MCF 10A (cell line): ENCODE results near the gene SMIM36. TPM values are rescaled to one million over a fixed set of nuclear protein-coding genes. Genes with fewer than 3 reads are reported as not detected.
"Not testable (repeated sequence)": the region's sequence is repeated elsewhere in the genome, so short reads cannot be mapped to it uniquely, and the experiment has no call there.

Experiments
- BruUV-seq: library from RNA; stranded (reverse); fragments of 400-500 nt; replicated peaks from 2 replicates; lab custom pipeline; 2021; lab: Mats Ljungman, UMichigan
- CTCF ChIA-PET: fragments of 300-600 bp; sonication (Branson Sonifier 250); formaldehyde crosslinking; extraction: SDS; loops from one replicate; lab custom pipeline; 2021; ENCODE audit warnings: antibody characterized with exemption, inconsistent platforms; lab: Yijun Ruan, JAX
- POLR2A ChIA-PET: fragments of 300-600, 350-650 bp; sonication (Branson Sonifier 250); formaldehyde crosslinking; extraction: SDS; loops from one replicate; lab custom pipeline; 2020; ENCODE audit warnings: antibody characterized with exemption, inconsistent platforms; lab: Yijun Ruan, JAX
- DNase-seq: peaks from one replicate; pipeline ENCODE4 v3.0.0-alpha.2; 2018; ENCODE audit not compliant: unreplicated experiment
- H3K27ac Mint-ChIP-seq: one replicate; pipeline ENCODE4 v1.8.0; 2022; ENCODE audit warnings: mild to moderate bottlenecking, low read depth, mixed read lengths; ENCODE audit not compliant: unreplicated experiment
- H3K27me3 Mint-ChIP-seq: one replicate; pipeline ENCODE4 v1.8.0; 2022; ENCODE audit warnings: mixed read lengths; ENCODE audit not compliant: insufficient read depth, unreplicated experiment
- H3K36me3 Mint-ChIP-seq: one replicate; pipeline ENCODE4 v1.8.0; 2022; ENCODE audit warnings: mild to moderate bottlenecking, moderate library complexity, mixed read lengths; ENCODE audit not compliant: insufficient read depth, unreplicated experiment
- H3K4me1 Mint-ChIP-seq: one replicate; pipeline ENCODE4 v1.8.0; 2022; ENCODE audit warnings: mixed read lengths; ENCODE audit not compliant: insufficient read depth, unreplicated experiment
- H3K4me3 Mint-ChIP-seq: one replicate; pipeline ENCODE4 v1.8.0; 2022; ENCODE audit warnings: mild to moderate bottlenecking, moderate library complexity, mixed read lengths; ENCODE audit not compliant: unreplicated experiment
- H3K9me3 Mint-ChIP-seq: one replicate; pipeline ENCODE4 v1.8.0; 2022; ENCODE audit warnings: mixed read lengths; ENCODE audit not compliant: unreplicated experiment
- intact Hi-C: fragments of 100-400 bp; cut with micrococcal nuclease; formaldehyde crosslinking; loops from 2 replicates; pipeline ENCODE4 v1.14.1; 2022
- total RNA-seq: library from RNA; stranded (reverse); gene quantifications from 2 replicates; pipeline ENCODE4 v1.2.3, GENCODE V29; 2022
- TF ChIP-seq, protein P1 (sequence below): fragments of 200-600 bp; IDR thresholded peaks from one replicate; pipeline ENCODE4 v1.8.0; 2022; ENCODE audit warnings: antibody characterized with exemption, mild to moderate bottlenecking; ENCODE audit not compliant: unreplicated experiment

The SMIM36 gene
- total RNA-seq, 1 experiment from 2014 or later, result not detected

GRCh38 chr17:55432358-55433028 is 78.8 kb downstream of the SMIM36 start:
- H3K27me3 Mint-ChIP-seq, result no peaks in the 10 kb centered on the region
- no peaks in the 10 kb centered on the region for H3K9me3 Mint-ChIP-seq
- DNase-seq, result no peak

GRCh38 chr17:55431914-55432313 is 79.3 kb downstream of the SMIM36 start:
- CTCF ChIA-PET, result interaction anchor here (0.6 to 1.3 kb wide), 2 partner anchors 81 to 1370 kb away, joined by 3 to 4 read pairs; no protein-coding TSS in a partner anchor
- not testable (repeated sequence) for H3K27me3 Mint-ChIP-seq, H3K36me3 Mint-ChIP-seq, H3K9me3 Mint-ChIP-seq, H3K4me3 Mint-ChIP-seq, DNase-seq, BruUV-seq, H3K27ac Mint-ChIP-seq
- H3K4me1 Mint-ChIP-seq, result peaks cover 45% of the 10 kb centered on the region
- intact Hi-C loops, result loop anchor here (5.0 kb wide), 1 partner anchor 80 kb away; the partner anchor contains the start of gene SMIM36
- POLR2A ChIA-PET, result interaction anchor here (1.1 to 2.6 kb wide), 4 partner anchors 10 to 23 kb away, joined by 3 to 41 read pairs (median 6); partner anchors contain the start of gene MMD

More at GRCh38 chr17:55432358-55433028, 78.8 kb downstream of the SMIM36 start:
- ChIA-PET CTCF (interaction anchor here (1.3 to 2.4 kb wide), 3 partner anchors 75 to 81 kb away, joined by 4 to 10 read pairs (median 4); no protein-coding TSS in a partner anchor), POLR2A (interaction anchor here (0.7 to 2.6 kb wide), 8 partner anchors 10 to 464 kb away, joined by 3 to 41 read pairs (median 3); partner anchors contain the start of genes COX11, MMD and STXBP4)
- TF ChIP-seq, protein P1, sequence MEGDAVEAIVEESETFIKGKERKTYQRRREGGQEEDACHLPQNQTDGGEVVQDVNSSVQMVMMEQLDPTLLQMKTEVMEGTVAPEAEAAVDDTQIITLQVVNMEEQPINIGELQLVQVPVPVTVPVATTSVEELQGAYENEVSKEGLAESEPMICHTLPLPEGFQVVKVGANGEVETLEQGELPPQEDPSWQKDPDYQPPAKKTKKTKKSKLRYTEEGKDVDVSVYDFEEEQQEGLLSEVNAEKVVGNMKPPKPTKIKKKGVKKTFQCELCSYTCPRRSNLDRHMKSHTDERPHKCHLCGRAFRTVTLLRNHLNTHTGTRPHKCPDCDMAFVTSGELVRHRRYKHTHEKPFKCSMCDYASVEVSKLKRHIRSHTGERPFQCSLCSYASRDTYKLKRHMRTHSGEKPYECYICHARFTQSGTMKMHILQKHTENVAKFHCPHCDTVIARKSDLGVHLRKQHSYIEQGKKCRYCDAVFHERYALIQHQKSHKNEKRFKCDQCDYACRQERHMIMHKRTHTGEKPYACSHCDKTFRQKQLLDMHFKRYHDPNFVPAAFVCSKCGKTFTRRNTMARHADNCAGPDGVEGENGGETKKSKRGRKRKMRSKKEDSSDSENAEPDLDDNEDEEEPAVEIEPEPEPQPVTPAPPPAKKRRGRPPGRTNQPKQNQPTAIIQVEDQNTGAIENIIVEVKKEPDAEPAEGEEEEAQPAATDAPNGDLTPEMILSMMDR, result no peak
- Mint-ChIP-seq H3K4me3 (peak overlapping the region; percentile 30), H3K36me3 (no peaks in the 10 kb centered on the region), H3K27ac (peak overlapping the region; percentile 96), H3K4me1 (peaks cover 44% of the 10 kb centered on the region)
- intact Hi-C loops, result loop anchor here (5.0 kb wide), 1 partner anchor 80 kb away; the partner anchor contains the start of gene SMIM36
- no TSS peak for BruUV-seq

GRCh38 chr17:55430541-55431288 is 80.5 kb downstream of the SMIM36 start:
- DNase-seq, result no peak
- Mint-ChIP-seq H3K27ac (no peak overlapping the region), H3K27me3 (peaks cover 1% of the 10 kb centered on the region), H3K4me3 (no peak overlapping the region), H3K4me1 (peaks cover 42% of the 10 kb centered on the region), H3K9me3 (no peaks in the 10 kb centered on the region), H3K36me3 (no peaks in the 10 kb centered on the region)
- CTCF ChIA-PET, result interaction anchor here (0.6 to 0.7 kb wide), 3 partner anchors 82 to 1496 kb away, joined by 3 to 4 read pairs (median 3); no protein-coding TSS in a partner anchor
- POLR2A ChIA-PET, result interaction anchor here (0.8 kb wide), 1 partner anchor 25 kb away, joined by 3 read pairs; no protein-coding TSS in a partner anchor
- TF ChIP-seq, protein P1, result no peak
- BruUV-seq, result no TSS peak
- intact Hi-C loops, result loop anchor here (5.0 kb wide), 1 partner anchor 82 kb away; the partner anchor contains the start of gene SMIM36

DNA sequence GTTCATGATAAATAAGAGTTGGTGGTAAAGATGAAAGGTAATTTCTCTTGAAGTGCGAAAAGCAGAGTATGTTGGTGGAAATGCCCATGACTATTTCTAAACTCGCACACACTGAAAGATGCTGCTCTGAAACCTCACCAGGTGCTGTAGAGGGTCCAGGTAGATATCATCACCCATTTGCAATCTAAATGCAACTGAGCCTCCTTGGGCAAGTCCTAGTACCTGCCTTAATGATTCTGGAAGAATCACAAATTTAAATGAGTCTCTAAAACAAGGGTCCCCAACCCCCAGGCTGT is 83.7 kb downstream of the SMIM36 start:
- no peaks in the 10 kb centered on the region for H3K36me3 Mint-ChIP-seq
- CTCF ChIA-PET, result no interaction called here
- H3K4me3 Mint-ChIP-seq, result no peak overlapping the region
- intact Hi-C loops, result no loop called here
- no peak for DNase-seq
- no peaks in the 10 kb centered on the region for H3K9me3 Mint-ChIP-seq
- peaks cover 15% of the 10 kb centered on the region for H3K4me1 Mint-ChIP-seq
- peaks cover 26% of the 10 kb centered on the region for H3K27me3 Mint-ChIP-seq
- TF ChIP-seq, protein P1, result no peak
- POLR2A ChIA-PET, result interaction anchor here (1.2 kb wide), 1 partner anchor 527 kb away, joined by 3 read pairs; no protein-coding TSS in a partner anchor
- BruUV-seq, result no TSS peak
- H3K27ac Mint-ChIP-seq, result no peak overlapping the region
